K562 (cell line): ENCODE results near the gene FREM3. TPM values are rescaled to one million over a fixed set of nuclear protein-coding genes. Genes with fewer than 3 reads are reported as not detected.

Experiments used
- ATAC-seq: fragments of 200-7000 bp; cut with Tn5 transposase; 3 replicates; pipeline ENCODE4 v1.9.1; 2020; ENCODE audit warnings: moderate library complexity
- BruUV-seq: library from RNA; stranded (reverse); fragments of 400-500 nt; replicated peaks from 2 replicates; lab custom pipeline; 2021; lab: Mats Ljungman, UMichigan
- CTCF ChIA-PET: fragments of 300-600 bp; formaldehyde crosslinking; extraction: SDS; loops from one replicate; lab custom pipeline; 2021; ENCODE audit warnings: low intra/inter-chr PET ratio; lab: Yijun Ruan, JAX
- POLR2A ChIA-PET: fragments of 300-600, 350-650 bp; sonication (Branson Sonifier 250); formaldehyde crosslinking; extraction: SDS; loops from one replicate; lab custom pipeline; 2021; ENCODE audit warnings: antibody characterized with exemption, inconsistent platforms; lab: Yijun Ruan, JAX
- DNase-seq, 4 experiments: peaks; one replicate each; pipeline versions ENCODE4 v3.0.0 to v3.0.0-alpha.2; 2011 to 2018; ENCODE audit warnings: low spot score in 3 of 4, mixed read lengths in 3 of 4; ENCODE audit errors: extremely low read depth in 1 of 4
- FAIRE-seq: peaks from 2 replicates; lab custom pipeline; 2011; peaks lifted over from hg19 to GRCh38; lab: Jason Lieb, UNC
- H2AFZ ChIP-seq: 2 replicates; pipeline ENCODE4 v1.6.0; 2011; ENCODE audit warnings: low read depth, low read length, control low read depth, inconsistent platforms
- H3K27ac ChIP-seq: fragments of 200-600 bp; 3 replicates; pipeline ENCODE4 v1.8.0; 2011; ENCODE audit warnings: low read depth, mild to moderate bottlenecking, control low read depth, inconsistent platforms, low read length, moderate library complexity, mixed read lengths; ENCODE audit errors: extremely low read depth
- H3K27me3 ChIP-seq, 2 experiments: fragments of 300-600 bp in 1 of 2; 2 replicates in 1 of 2; 3 replicates in 1 of 2; pipeline versions ENCODE4 v1.6.0 to v1.8.0; 2011; ENCODE audit warnings: inconsistent platforms in 2 of 2, low read length in 2 of 2, mild to moderate bottlenecking in 1 of 2, mixed read lengths in 1 of 2, moderate library complexity in 1 of 2; ENCODE audit not compliant: control insufficient read depth in 2 of 2, insufficient read depth in 2 of 2
- H3K36me3 ChIP-seq: fragments of 300-600 bp; 3 replicates; pipeline ENCODE4 v1.8.0; 2011; ENCODE audit warnings: mild to moderate bottlenecking, low read length, inconsistent platforms; ENCODE audit not compliant: control insufficient read depth, insufficient read depth
- H3K4me1 ChIP-seq, 2 experiments: fragments of 200-600 bp in 1 of 2; replicated peaks in 1 of 2; 2 replicates in 1 of 2; 3 replicates in 1 of 2; pipeline versions ENCODE4 v1.5.1 to v1.8.0; 2011; ENCODE audit warnings: inconsistent platforms in 2 of 2, low read length in 2 of 2, mild to moderate bottlenecking in 1 of 2, mixed read lengths in 1 of 2, moderate library complexity in 1 of 2; ENCODE audit not compliant: control insufficient read depth in 2 of 2, insufficient read depth in 2 of 2
- H3K4me2 ChIP-seq: 2 replicates; pipeline ENCODE4 v1.6.1; 2011; ENCODE audit warnings: low read length, control low read depth, inconsistent platforms, mixed read lengths; ENCODE audit not compliant: insufficient read depth
- H3K4me3 ChIP-seq: fragments of 200-600 bp; sonication (generic), shearing (Covaris generic); 2 replicates; pipeline ENCODE4 v1.5.1; 2016; ENCODE audit warnings: control low read depth, inconsistent platforms
- H3K79me2 ChIP-seq: fragments of 200-600 bp; 3 replicates; pipeline ENCODE4 v1.8.0; 2011; ENCODE audit warnings: low read length, inconsistent platforms; ENCODE audit not compliant: control insufficient read depth, insufficient read depth
- H3K9ac ChIP-seq, 2 experiments: 2 replicates each; pipeline versions ENCODE4 v1.6.0 to v1.6.1; 2011; ENCODE audit warnings: low read depth in 2 of 2, low read length in 2 of 2, control low read depth in 1 of 2, inconsistent platforms in 1 of 2, mild to moderate bottlenecking in 1 of 2, mixed read lengths in 1 of 2; ENCODE audit not compliant: insufficient read depth in 1 of 2
- H3K9me1 ChIP-seq: one replicate; pipeline ENCODE4 v1.6.0; 2011; ENCODE audit warnings: inconsistent platforms, mild to moderate bottlenecking, low read length, moderate library complexity; ENCODE audit not compliant: control insufficient read depth, insufficient read depth
- H3K9me3 ChIP-seq: replicated peaks from 2 replicates; pipeline ENCODE4 v1.5.1; 2011; ENCODE audit warnings: low read depth, low read length, inconsistent platforms; ENCODE audit not compliant: control insufficient read depth, insufficient read depth
- H4K20me1 ChIP-seq: replicated peaks from 2 replicates; pipeline ENCODE4 v1.6.1; 2011; ENCODE audit warnings: low read length, inconsistent platforms, mixed read lengths; ENCODE audit not compliant: control insufficient read depth, insufficient read depth
- ARID4B ChIP-seq: sonication (generic); formaldehyde crosslinking; IDR thresholded peaks from 2 replicates; pipeline ENCODE4 v1.8.0; 2022; ENCODE audit warnings: mild to moderate bottlenecking, missing genetic modification reagents
- ATF7 ChIP-seq: fragments of 450-650 bp; IDR thresholded peaks from 2 replicates; pipeline ENCODE4 v1.7.1; 2014; ENCODE audit warnings: mild to moderate bottlenecking, moderate library complexity
- BRF1 ChIP-seq: IDR thresholded peaks from 3 replicates; pipeline ENCODE4 v1.6.1; 2011; ENCODE audit warnings: borderline replicate concordance, mild to moderate bottlenecking; ENCODE audit not compliant: insufficient read length; ENCODE audit errors: extremely low read depth
- CBFA2T2 ChIP-seq: fragments of 450-650 bp; conservative IDR thresholded peaks from 2 replicates; pipeline ENCODE4 v1.6.1; 2017; ENCODE audit warnings: mild to moderate bottlenecking
- JUND ChIP-seq, 2 experiments: IDR thresholded peaks; 2 replicates in 1 of 2; 3 replicates in 1 of 2; pipeline ENCODE4 v1.6.1; 2011; ENCODE audit warnings: borderline replicate concordance in 2 of 2, low read depth in 2 of 2, low read length in 2 of 2, improper control_type of control experiment in 1 of 2, missing biosample characterization in 1 of 2, missing genetic modification characterization in 1 of 2, missing genetic modification reagents in 1 of 2
- NFE2 ChIP-seq: IDR thresholded peaks from 2 replicates; pipeline ENCODE4 v1.6.1; 2014; ENCODE audit warnings: antibody characterized with exemption, low read depth
- SAP30 ChIP-seq: fragments of 200-600 bp; sonication (generic); IDR thresholded peaks from 2 replicates; pipeline ENCODE4 v1.6.1; 2012; ENCODE audit warnings: borderline replicate concordance, low read depth, mild to moderate bottlenecking, moderate library complexity, low read length, control low read depth, inconsistent platforms; ENCODE audit not compliant: insufficient read depth, poor library complexity, severe bottlenecking
- SIN3B ChIP-seq: fragments of 450-650 bp; IDR thresholded peaks from 2 replicates; pipeline ENCODE4 v1.6.1; 2017; ENCODE audit warnings: low read depth, mild to moderate bottlenecking, moderate library complexity
- USF1 ChIP-seq: sonication (generic); formaldehyde crosslinking; IDR thresholded peaks from 2 replicates; pipeline ENCODE4 v1.9.0; 2022; ENCODE audit warnings: mild to moderate bottlenecking, missing genetic modification reagents
- WGBS: fragments of 100-300 bp; shearing (Covaris generic); methylation state at CpG from one replicate; pipeline ENCODE4 v1.1.6; 2016; ENCODE audit warnings: low coverage, mixed read lengths; ENCODE audit not compliant: insufficient coverage; ENCODE audit errors: missing lambda C conversion rate; 5-methylcytosine and 5-hydroxymethylcytosine counted together
- in situ Hi-C: fragments of 300-500 bp; cut with MboI; formaldehyde crosslinking; loops from 4 replicates; pipeline ENCODE4 v1.15.0; 2018; ENCODE audit warnings: inconsistent platforms, mixed read lengths
- intact Hi-C: fragments of 100-400 bp; cut with micrococcal nuclease; formaldehyde crosslinking; loops from 2 replicates; pipeline ENCODE4 v1.14.2; 2022
- polyA plus RNA-seq, 8 experiments: library from polyadenylated mRNA; depleted of rRNA in 4 of 8; stranded (reverse) in 5 of 8; unstranded in 3 of 8; fragments of >200 nt; fragmentation: Nextera tagmentation in 2 of 8; fragmentation: Illumina TruSeq in 1 of 8; extraction: Ambion mirVana in 2 of 8; extraction: Trizol in 1 of 8; gene quantifications; 2 replicates each; pipeline versions ENCODE4 v1.2.1 to v1.2.3, GENCODE V29; 2011 to 2014; ENCODE audit warnings: inconsistent platforms in 1 of 8, missing spikeins in 1 of 8
- total RNA-seq, 7 experiments: library from RNA; depleted of rRNA in 6 of 7; stranded (reverse); fragments of >200 nt in 6 of 7; fragmentation: Illumina TruSeq in 2 of 7; extraction: Trizol in 2 of 7; gene quantifications; 2 replicates each; pipeline versions ENCODE4 v1.2.1 to v1.2.3, GENCODE V29; 2011 to 2021; ENCODE audit warnings: low replicate concordance in 1 of 7
- TF ChIP-seq, protein P1 (sequence below): sonication (generic); formaldehyde crosslinking; IDR thresholded peaks from 2 replicates; pipeline ENCODE4 v1.8.1; 2023; ENCODE audit warnings: mild to moderate bottlenecking, missing genetic modification reagents
- TF ChIP-seq, protein P2 (sequence below), 2 experiments: fragments of 450-650 bp in 1 of 2; sonication (generic) in 1 of 2; formaldehyde crosslinking in 1 of 2; IDR thresholded peaks in 1 of 2; conservative IDR thresholded peaks in 1 of 2; 2 replicates each; pipeline versions ENCODE4 v1.6.1 to v1.8.1; 2016 to 2023; ENCODE audit warnings: mild to moderate bottlenecking in 2 of 2, moderate library complexity in 2 of 2, inconsistent platforms in 1 of 2, missing genetic modification reagents in 1 of 2
- TF ChIP-seq, protein P3 (sequence below): IDR thresholded peaks from 2 replicates; pipeline ENCODE4 v1.6.1; 2014; ENCODE audit warnings: antibody characterized with exemption

The FREM3 gene
- total and polyA plus RNA-seq, 9 of the 15 experiments (the other 6 are each of a cell fraction or from before 2014, with no cell fraction given), result not detected

- WGBS, result 8% methylated on average over 2 of the region's 2 CpGs
Observed at GRCh38 chr4:143742834-143743233, 42.4 kb upstream of the FREM3 start.

More at GRCh38 chr4:143742834-143743233, 42.4 kb upstream of the FREM3 start:
- no TSS peak for BruUV-seq
- Histone ChIP-seq H4K20me1 (no peaks in the 10 kb centered on the region), H3K36me3 (no peaks in the 10 kb centered on the region), H3K79me2 (no peaks in the 10 kb centered on the region), H2AFZ (no peak overlapping the region), H3K9me3 (no peaks in the 10 kb centered on the region), H3K27me3 (no peaks in the 10 kb centered on the region), H3K4me3 (no peak overlapping the region), H3K9me1 (no peaks in the 10 kb centered on the region), H3K27ac (no peak overlapping the region), H3K4me2 (no peak overlapping the region), H3K4me1 (no peaks in the 10 kb centered on the region), H3K9ac (no peak overlapping the region)
- no peak for ATAC-seq
- in situ Hi-C loops (no loop called here), intact Hi-C loops (no loop called here)
- ChIA-PET CTCF (no interaction called here), POLR2A (no interaction called here)
- no peak for FAIRE-seq
- TF ChIP-seq USF1 (CRISPR knock-in tag) (no peak), BRF1 (no peak), JUND (IDR thresholded peaks at IDR 0.05; ENCODE audit: borderline replicate concordance, low read depth, low read length) (peak; percentile 62; the same call in 1 of the 2 replicates), JUND (tag; IDR thresholded peaks at IDR 0.05; ENCODE audit: borderline replicate concordance, low read depth, low read length) (peak; percentile 83; the same call in 2 of the 3 replicates), ATF7 (peak; percentile 93), NFE2 (no peak), SIN3B (no peak), SAP30 (no peak), CBFA2T2 (no peak), ARID4B (CRISPR knock-in tag) (no peak)
- TF ChIP-seq, protein P1, sequence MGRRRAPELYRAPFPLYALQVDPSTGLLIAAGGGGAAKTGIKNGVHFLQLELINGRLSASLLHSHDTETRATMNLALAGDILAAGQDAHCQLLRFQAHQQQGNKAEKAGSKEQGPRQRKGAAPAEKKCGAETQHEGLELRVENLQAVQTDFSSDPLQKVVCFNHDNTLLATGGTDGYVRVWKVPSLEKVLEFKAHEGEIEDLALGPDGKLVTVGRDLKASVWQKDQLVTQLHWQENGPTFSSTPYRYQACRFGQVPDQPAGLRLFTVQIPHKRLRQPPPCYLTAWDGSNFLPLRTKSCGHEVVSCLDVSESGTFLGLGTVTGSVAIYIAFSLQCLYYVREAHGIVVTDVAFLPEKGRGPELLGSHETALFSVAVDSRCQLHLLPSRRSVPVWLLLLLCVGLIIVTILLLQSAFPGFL (CRISPR knock-in tag), result no peak
- TF ChIP-seq, protein P2, sequence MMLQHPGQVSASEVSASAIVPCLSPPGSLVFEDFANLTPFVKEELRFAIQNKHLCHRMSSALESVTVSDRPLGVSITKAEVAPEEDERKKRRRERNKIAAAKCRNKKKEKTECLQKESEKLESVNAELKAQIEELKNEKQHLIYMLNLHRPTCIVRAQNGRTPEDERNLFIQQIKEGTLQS (IDR thresholded peaks at IDR 0.05), result peak; percentile 82
- TF ChIP-seq, protein P2 (CRISPR knock-in tag; conservative IDR thresholded peaks at IDR 0.05), result no peak
- TF ChIP-seq, protein P3, sequence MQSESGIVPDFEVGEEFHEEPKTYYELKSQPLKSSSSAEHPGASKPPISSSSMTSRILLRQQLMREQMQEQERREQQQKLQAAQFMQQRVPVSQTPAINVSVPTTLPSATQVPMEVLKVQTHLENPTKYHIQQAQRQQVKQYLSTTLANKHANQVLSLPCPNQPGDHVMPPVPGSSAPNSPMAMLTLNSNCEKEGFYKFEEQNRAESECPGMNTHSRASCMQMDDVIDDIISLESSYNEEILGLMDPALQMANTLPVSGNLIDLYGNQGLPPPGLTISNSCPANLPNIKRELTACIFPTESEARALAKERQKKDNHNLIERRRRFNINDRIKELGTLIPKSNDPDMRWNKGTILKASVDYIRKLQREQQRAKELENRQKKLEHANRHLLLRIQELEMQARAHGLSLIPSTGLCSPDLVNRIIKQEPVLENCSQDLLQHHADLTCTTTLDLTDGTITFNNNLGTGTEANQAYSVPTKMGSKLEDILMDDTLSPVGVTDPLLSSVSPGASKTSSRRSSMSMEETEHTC, result no peak
- no peak for DNase-seq
